Loucy (cell line): ENCODE measurements around the gene CEP70.
"Not testable (repeated sequence)": the region's sequence is repeated elsewhere in the genome, so short reads cannot be mapped to it uniquely, and the experiment has no call there.

Source experiments
- H2AFZ ChIP-seq: fragments of 200-600 bp; sonication (generic); 2 replicates; pipeline ENCODE4 v1.6.0; 2016; ENCODE audit warnings: antibody characterized with exemption, mild to moderate bottlenecking, low read length, moderate library complexity
- H3F3A ChIP-seq: fragments of 200-600 bp; 2 replicates; pipeline ENCODE4 v1.6.0; 2016; ENCODE audit warnings: antibody characterized with exemption, low read depth, mild to moderate bottlenecking
- H3K27me3 ChIP-seq: fragments of 200-600 bp; sonication (generic); 2 replicates; pipeline ENCODE4 v1.6.1; 2014; ENCODE audit warnings: low read length, mild to moderate bottlenecking; ENCODE audit not compliant: insufficient read depth, poor library complexity, severe bottlenecking
- H3K36me3 ChIP-seq: fragments of 200-600 bp; sonication (generic); 2 replicates; pipeline ENCODE4 v1.6.1; 2016; ENCODE audit warnings: low read length; ENCODE audit not compliant: insufficient read depth
- H3K4me1 ChIP-seq: fragments of 200-600 bp; sonication (generic); 2 replicates; pipeline ENCODE4 v1.5.1; 2014; ENCODE audit warnings: low read length, mild to moderate bottlenecking; ENCODE audit not compliant: insufficient read depth, poor library complexity, severe bottlenecking
- H3K4me2 ChIP-seq: fragments of 200-600 bp; sonication (generic); 2 replicates; pipeline ENCODE4 v1.6.0; 2014; ENCODE audit warnings: antibody characterized with exemption, low read length, low read depth, mild to moderate bottlenecking; ENCODE audit not compliant: poor library complexity, severe bottlenecking
- H3K4me3 ChIP-seq: fragments of 200-600 bp; sonication (generic); 2 replicates; pipeline ENCODE4 v1.5.1; 2014; ENCODE audit warnings: low read length, mild to moderate bottlenecking, mixed read lengths; ENCODE audit not compliant: poor library complexity, severe bottlenecking
- H3K79me2 ChIP-seq: fragments of 200-600 bp; sonication (generic); 2 replicates; pipeline ENCODE4 v1.6.1; 2014; ENCODE audit warnings: low read length; ENCODE audit not compliant: insufficient read depth
- H3K9ac ChIP-seq: fragments of 200-600 bp; sonication (generic); 2 replicates; pipeline ENCODE4 v1.6.0; 2014; ENCODE audit warnings: mild to moderate bottlenecking, low read depth, low read length, moderate library complexity; ENCODE audit not compliant: poor library complexity, severe bottlenecking
- H3K9me2 ChIP-seq: fragments of 200-600 bp; sonication (generic); replicated peaks from 2 replicates; pipeline ENCODE4 v1.6.1; 2016; ENCODE audit warnings: low read depth, low read length, mixed read lengths
- H3K9me3 ChIP-seq: fragments of 200-600 bp; sonication (generic); 2 replicates; pipeline ENCODE4 v1.6.1; 2014; ENCODE audit warnings: mild to moderate bottlenecking, antibody characterized with exemption, low read length, low read depth; ENCODE audit not compliant: insufficient read depth
- H4K20me1 ChIP-seq: fragments of 200-600 bp; sonication (generic); 2 replicates; pipeline ENCODE4 v1.6.0; 2014; ENCODE audit warnings: antibody characterized with exemption, low read length, mild to moderate bottlenecking; ENCODE audit not compliant: insufficient read depth, poor library complexity, severe bottlenecking
- EZH2phosphoT487 ChIP-seq: fragments of 200-600 bp; IDR thresholded peaks from 2 replicates; pipeline ENCODE4 v1.6.1; 2018; ENCODE audit warnings: antibody characterized with exemption, mild to moderate bottlenecking, moderate library complexity, borderline replicate concordance
- TF ChIP-seq, protein P1 (sequence below): fragments of 200-600 bp; sonication (generic); conservative IDR thresholded peaks from 2 replicates; pipeline ENCODE4 v1.5.1; 2014; ENCODE audit warnings: mild to moderate bottlenecking, antibody characterized with exemption, low read length

CEP70 gene

DNA sequence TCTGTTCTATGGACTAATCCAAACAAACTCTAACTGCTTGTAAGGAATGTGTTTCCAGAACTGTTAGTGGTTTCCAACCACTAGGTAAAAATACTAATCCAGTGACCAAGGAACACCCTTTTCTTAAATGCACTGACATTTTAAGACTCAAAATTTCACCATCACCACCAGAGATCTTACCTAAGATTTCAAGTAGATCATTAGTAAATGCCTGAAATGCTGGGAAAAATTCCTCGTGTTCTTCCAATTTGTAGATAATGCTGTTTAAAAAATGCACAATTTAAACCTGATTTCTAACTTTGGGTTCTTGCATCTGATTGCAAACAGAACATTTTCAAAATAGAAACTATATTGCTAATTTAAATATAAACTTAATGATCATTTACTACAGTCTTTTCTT lies 96.2 kb downstream of the CEP70 start:
- H3K4me2 ChIP-seq: no peak overlapping the region
- peaks cover 63% of the 10 kb centered on the region; the same call in 1 of the 2 replicates for H3K36me3 ChIP-seq
- no peak for TF ChIP-seq EZH2phosphoT487
- TF ChIP-seq, protein P1, sequence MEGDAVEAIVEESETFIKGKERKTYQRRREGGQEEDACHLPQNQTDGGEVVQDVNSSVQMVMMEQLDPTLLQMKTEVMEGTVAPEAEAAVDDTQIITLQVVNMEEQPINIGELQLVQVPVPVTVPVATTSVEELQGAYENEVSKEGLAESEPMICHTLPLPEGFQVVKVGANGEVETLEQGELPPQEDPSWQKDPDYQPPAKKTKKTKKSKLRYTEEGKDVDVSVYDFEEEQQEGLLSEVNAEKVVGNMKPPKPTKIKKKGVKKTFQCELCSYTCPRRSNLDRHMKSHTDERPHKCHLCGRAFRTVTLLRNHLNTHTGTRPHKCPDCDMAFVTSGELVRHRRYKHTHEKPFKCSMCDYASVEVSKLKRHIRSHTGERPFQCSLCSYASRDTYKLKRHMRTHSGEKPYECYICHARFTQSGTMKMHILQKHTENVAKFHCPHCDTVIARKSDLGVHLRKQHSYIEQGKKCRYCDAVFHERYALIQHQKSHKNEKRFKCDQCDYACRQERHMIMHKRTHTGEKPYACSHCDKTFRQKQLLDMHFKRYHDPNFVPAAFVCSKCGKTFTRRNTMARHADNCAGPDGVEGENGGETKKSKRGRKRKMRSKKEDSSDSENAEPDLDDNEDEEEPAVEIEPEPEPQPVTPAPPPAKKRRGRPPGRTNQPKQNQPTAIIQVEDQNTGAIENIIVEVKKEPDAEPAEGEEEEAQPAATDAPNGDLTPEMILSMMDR: no peak
- H3K9me3 ChIP-seq: no peaks in the 10 kb centered on the region
- no peaks in the 10 kb centered on the region for H3K79me2 ChIP-seq
- no peaks in the 10 kb centered on the region for H3K4me1 ChIP-seq
- no peaks in the 10 kb centered on the region for H3K9me2 ChIP-seq
- no peak overlapping the region for H2AFZ ChIP-seq
- H3K27me3 ChIP-seq: no peaks in the 10 kb centered on the region
- H3K9ac ChIP-seq: no peak overlapping the region
- no peak overlapping the region for H3K4me3 ChIP-seq
- no peaks in the 10 kb centered on the region for H4K20me1 ChIP-seq
- no peaks in the 10 kb centered on the region for H3F3A ChIP-seq

DNA sequence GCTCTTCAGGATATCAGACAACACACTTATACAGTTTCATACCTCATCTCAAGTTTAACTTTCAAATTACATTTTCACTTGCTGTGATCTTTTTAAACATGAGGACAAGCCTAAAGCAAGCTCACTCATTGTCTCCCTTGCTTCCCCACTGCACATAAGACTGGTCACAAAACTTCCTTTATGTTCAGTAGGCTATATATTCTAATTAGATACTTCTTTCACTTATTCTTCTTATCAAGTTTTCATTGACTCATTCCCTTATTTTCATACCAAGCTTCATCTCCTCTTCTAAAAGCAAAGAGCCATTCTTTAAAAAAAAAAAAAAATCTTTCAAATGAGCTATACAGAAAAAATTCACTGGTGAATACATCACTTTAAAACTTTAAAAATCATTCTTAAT lies 97.0 kb downstream of the CEP70 start:
- Histone ChIP-seq H3F3A (no peaks in the 10 kb centered on the region), H3K9ac (no peak overlapping the region), H3K4me3 (no peak overlapping the region), H3K4me2 (no peak overlapping the region), H3K4me1 (no peaks in the 10 kb centered on the region), H3K9me2 (no peaks in the 10 kb centered on the region), H2AFZ (no peak overlapping the region), H3K36me3 (peaks cover 67% of the 10 kb centered on the region; the same call in 1 of the 2 replicates), H3K9me3 (no peaks in the 10 kb centered on the region), H3K27me3 (no peaks in the 10 kb centered on the region), H3K79me2 (no peaks in the 10 kb centered on the region), H4K20me1 (no peaks in the 10 kb centered on the region)
- TF ChIP-seq, protein P1: no peak
- TF ChIP-seq EZH2phosphoT487: no peak

DNA sequence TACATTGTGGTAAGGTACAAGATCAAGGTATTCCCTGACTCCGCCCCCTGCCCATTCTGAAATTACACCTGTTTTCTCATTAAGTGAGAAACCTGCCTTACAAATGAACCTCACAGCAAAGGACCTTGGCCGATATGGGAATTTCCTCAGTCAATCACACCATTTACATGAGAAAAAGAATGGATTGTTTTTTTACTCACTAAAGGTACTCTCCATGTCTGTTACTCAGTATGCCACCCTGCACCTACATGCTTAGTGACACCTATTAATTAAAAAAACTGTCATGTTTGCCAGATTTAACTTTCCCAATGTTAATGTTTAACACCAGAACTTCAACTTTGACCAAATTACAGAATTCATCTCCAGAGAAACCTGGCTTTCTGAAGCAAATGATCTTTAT lies 97.6 kb downstream of the CEP70 start:
- no peak overlapping the region for H3K4me3 ChIP-seq
- no peak overlapping the region for H3K4me2 ChIP-seq
- no peaks in the 10 kb centered on the region for H3K79me2 ChIP-seq
- no peak overlapping the region for H2AFZ ChIP-seq
- no peak overlapping the region for H3K9ac ChIP-seq
- no peaks in the 10 kb centered on the region for H4K20me1 ChIP-seq
- H3K9me3 ChIP-seq: no peaks in the 10 kb centered on the region
- TF ChIP-seq, protein P1: no peak
- TF ChIP-seq EZH2phosphoT487: no peak
- H3K27me3 ChIP-seq: no peaks in the 10 kb centered on the region
- H3K9me2 ChIP-seq: no peaks in the 10 kb centered on the region
- no peaks in the 10 kb centered on the region for H3F3A ChIP-seq
- H3K4me1 ChIP-seq: no peaks in the 10 kb centered on the region
- peaks cover 64% of the 10 kb centered on the region; the same call in 1 of the 2 replicates for H3K36me3 ChIP-seq

DNA sequence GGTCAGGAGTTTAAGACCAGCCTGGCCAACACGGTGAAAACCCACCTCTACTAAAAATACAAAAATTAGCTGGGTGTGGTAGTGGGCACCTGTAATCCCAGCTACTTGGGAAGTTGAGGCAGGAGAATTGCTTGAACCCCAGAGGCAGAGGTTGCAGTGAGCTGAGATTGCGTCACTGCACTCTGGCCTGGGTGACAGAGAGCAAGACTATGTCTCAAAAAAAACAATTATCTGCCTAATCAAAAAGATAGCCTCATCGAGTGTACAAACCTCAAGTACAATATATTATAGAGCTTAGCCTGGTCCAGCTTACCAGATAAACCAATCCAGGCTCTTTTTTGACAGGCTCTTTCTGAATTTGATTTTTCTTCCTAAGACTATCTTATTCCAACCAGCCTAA lies 98.4 kb downstream of the CEP70 start:
- H3K4me1 ChIP-seq, H2AFZ ChIP-seq, H4K20me1 ChIP-seq, H3K4me3 ChIP-seq, H3K9me3 ChIP-seq, H3K79me2 ChIP-seq, H3K9ac ChIP-seq, H3K4me2 ChIP-seq, H3K9me2 ChIP-seq, H3K27me3 ChIP-seq, H3F3A ChIP-seq: not testable (repeated sequence)
- H3K36me3 ChIP-seq: peaks cover 62% of the 10 kb centered on the region; the same call in 1 of the 2 replicates
